Hepatocyte (in vitro differentiated cells): Measurements from ENCODE around the gene NDST1. TPM values are rescaled to one million over a fixed set of nuclear protein-coding genes. Genes with fewer than 3 reads are reported as not detected.

ENCODE experiments used
- DNase-seq: peaks from one replicate; pipeline ENCODE4 v3.0.0-alpha.2; 2016; ENCODE audit warnings: low spot score
- H2AFZ ChIP-seq: fragments of 200-600 bp; sonication (generic); 2 replicates; pipeline ENCODE4 v1.6.0; 2016; ENCODE audit warnings: antibody characterized with exemption, mild to moderate bottlenecking
- H3K27ac ChIP-seq: fragments of 200-600 bp; sonication (generic); 2 replicates; pipeline ENCODE4 v1.5.1; 2016; ENCODE audit warnings: mild to moderate bottlenecking
- H3K27me3 ChIP-seq: fragments of 200-600 bp; sonication (generic); 2 replicates; pipeline ENCODE4 v1.6.1; 2016
- H3K36me3 ChIP-seq: fragments of 200-600 bp; sonication (generic); replicated peaks from 2 replicates; pipeline ENCODE4 v1.5.1; 2016; ENCODE audit warnings: low read depth; ENCODE audit not compliant: insufficient read depth
- H3K4me1 ChIP-seq: fragments of 200-600 bp; sonication (generic); 2 replicates; pipeline ENCODE4 v1.5.1; 2016; ENCODE audit warnings: mild to moderate bottlenecking, moderate library complexity; ENCODE audit not compliant: insufficient read depth
- H3K4me2 ChIP-seq: fragments of 200-600 bp; sonication (generic); 2 replicates; pipeline ENCODE4 v1.6.0; 2016
- H3K4me3 ChIP-seq: fragments of 200-600 bp; sonication (generic); 2 replicates; pipeline ENCODE4 v1.5.1; 2016; ENCODE audit warnings: mild to moderate bottlenecking
- H3K79me2 ChIP-seq: fragments of 200-600 bp; sonication (generic); 2 replicates; pipeline ENCODE4 v1.6.0; 2017; ENCODE audit warnings: mild to moderate bottlenecking
- H3K9me2 ChIP-seq: fragments of 200-600 bp; sonication (generic); replicated peaks from 2 replicates; pipeline ENCODE4 v1.6.0; 2017; ENCODE audit warnings: mild to moderate bottlenecking; ENCODE audit not compliant: insufficient read depth
- H3K9me3 ChIP-seq: fragments of 200-600 bp; sonication (generic); 2 replicates; pipeline ENCODE4 v1.5.1; 2016; ENCODE audit warnings: low read depth, mild to moderate bottlenecking
- H4K20me1 ChIP-seq: fragments of 200-600 bp; sonication (generic); 2 replicates; pipeline ENCODE4 v1.6.0; 2016; ENCODE audit warnings: mild to moderate bottlenecking; ENCODE audit not compliant: insufficient read depth, poor library complexity, severe bottlenecking
- CTCF ChIP-seq: fragments of 200-600 bp; sonication (generic); IDR thresholded peaks from 2 replicates; pipeline ENCODE4 v1.5.1; 2016; ENCODE audit warnings: antibody characterized with exemption, mild to moderate bottlenecking; ENCODE audit not compliant: poor library complexity
- EZH2 ChIP-seq: fragments of 200-600 bp; sonication (generic); IDR thresholded peaks from 2 replicates; pipeline ENCODE4 v1.6.1; 2016; ENCODE audit warnings: antibody characterized with exemption, mild to moderate bottlenecking, borderline replicate concordance
- EZH2phosphoT487 ChIP-seq: fragments of 200-600 bp; sonication (generic); IDR thresholded peaks from one replicate; pipeline ENCODE4 v1.6.1; 2018; ENCODE audit warnings: antibody characterized with exemption, mild to moderate bottlenecking, low read depth, moderate library complexity; ENCODE audit not compliant: unreplicated experiment, severe bottlenecking
- WGBS: methylation state at CpG from one replicate; pipeline ENCODE4 v1.1.6; 2016; ENCODE audit warnings: low lambda C conversion rate; ENCODE audit errors: missing lambda C conversion rate; 5-methylcytosine and 5-hydroxymethylcytosine counted together
- polyA plus RNA-seq: library from polyadenylated mRNA; unstranded; fragments of >200 nt; fragmentation: Nextera tagmentation; extraction: Ambion mirVana; gene quantifications from 2 replicates; pipeline ENCODE4 v1.2.1, GENCODE V29; 2016
- total RNA-seq: library from RNA; depleted of rRNA; stranded (reverse); fragments of >200 nt; gene quantifications from 2 replicates; pipeline ENCODE4 v1.2.3, GENCODE V29; 2014

NDST1 gene
- total and polyA plus RNA-seq, 2 experiments from 2014 or later = 42.5 to 85.1 TPM

GRCh38 chr5:150553911-150554310 lies 46.0 kb downstream of the NDST1 start:
- H3K4me1 ChIP-seq = no peaks in the 10 kb centered on the region
- no peaks in the 10 kb centered on the region for H4K20me1 ChIP-seq
- TF ChIP-seq CTCF = no peak
- no peak for TF ChIP-seq EZH2
- no peak for TF ChIP-seq EZH2phosphoT487
- no peak overlapping the region for H2AFZ ChIP-seq
- 95% methylated on average over 8 of the region's 8 CpGs for WGBS
- H3K36me3 ChIP-seq = no peaks in the 10 kb centered on the region
- H3K27me3 ChIP-seq = no peaks in the 10 kb centered on the region
- no peaks in the 10 kb centered on the region for H3K9me2 ChIP-seq
- no peaks in the 10 kb centered on the region for H3K9me3 ChIP-seq
- DNase-seq = no peak
- no peaks in the 10 kb centered on the region for H3K79me2 ChIP-seq
- no peak overlapping the region for H3K4me3 ChIP-seq
- H3K4me2 ChIP-seq = no peak overlapping the region
- H3K27ac ChIP-seq = no peak overlapping the region

- no peaks in the 10 kb centered on the region for H3K79me2 ChIP-seq
- H3K4me3 ChIP-seq = no peak overlapping the region
- H3K36me3 ChIP-seq = no peaks in the 10 kb centered on the region
- H3K4me1 ChIP-seq = no peaks in the 10 kb centered on the region
- H2AFZ ChIP-seq = no peak overlapping the region
- H3K4me2 ChIP-seq = no peak overlapping the region
- no peak overlapping the region for H3K27ac ChIP-seq
- DNase-seq = no peak
- no peak for TF ChIP-seq CTCF
- no peak for TF ChIP-seq EZH2phosphoT487
- TF ChIP-seq EZH2 = no peak
- H3K27me3 ChIP-seq = no peaks in the 10 kb centered on the region
- 95% methylated on average over 8 of the region's 8 CpGs for WGBS
- no peaks in the 10 kb centered on the region for H4K20me1 ChIP-seq
- no peaks in the 10 kb centered on the region for H3K9me2 ChIP-seq
- H3K9me3 ChIP-seq = no peaks in the 10 kb centered on the region
These were observed 46.9 kb downstream of the NDST1 start for GRCh38 chr5:150554857-150555256.

GRCh38 chr5:150556106-150556505 lies 48.2 kb downstream of the NDST1 start:
- TF ChIP-seq CTCF (no peak), EZH2 (no peak), EZH2phosphoT487 (no peak)

GRCh38 chr5:150556859-150557508 lies 49.1 kb downstream of the NDST1 start:
- H3K27ac ChIP-seq = no peak overlapping the region
- 89% methylated on average over 7 of the region's 7 CpGs for WGBS
- no peaks in the 10 kb centered on the region for H3K79me2 ChIP-seq
- no peak for TF ChIP-seq EZH2
- TF ChIP-seq CTCF = no peak
- TF ChIP-seq EZH2phosphoT487 = no peak
- no peak for DNase-seq
- no peaks in the 10 kb centered on the region for H4K20me1 ChIP-seq
- H3K36me3 ChIP-seq = no peaks in the 10 kb centered on the region
- H3K9me3 ChIP-seq = no peaks in the 10 kb centered on the region
- peaks cover 13% of the 10 kb centered on the region for H3K4me1 ChIP-seq
- H3K9me2 ChIP-seq = no peaks in the 10 kb centered on the region
- H2AFZ ChIP-seq = no peak overlapping the region
- H3K4me3 ChIP-seq = no peak overlapping the region
- H3K27me3 ChIP-seq = no peaks in the 10 kb centered on the region
- H3K4me2 ChIP-seq = no peak overlapping the region

More at GRCh38 chr5:150556106-150556505, 48.2 kb downstream of the NDST1 start:
- no peak overlapping the region for H2AFZ ChIP-seq
- H3K36me3 ChIP-seq = no peaks in the 10 kb centered on the region
- peaks cover 5% of the 10 kb centered on the region for H3K4me1 ChIP-seq
- no peaks in the 10 kb centered on the region for H4K20me1 ChIP-seq
- H3K9me2 ChIP-seq = no peaks in the 10 kb centered on the region
- no peaks in the 10 kb centered on the region for H3K79me2 ChIP-seq
- 95% methylated on average over 3 of the region's 3 CpGs for WGBS
- H3K4me3 ChIP-seq = no peak overlapping the region
- no peak for DNase-seq
- no peaks in the 10 kb centered on the region for H3K27me3 ChIP-seq
- no peak overlapping the region for H3K4me2 ChIP-seq
- H3K9me3 ChIP-seq = no peaks in the 10 kb centered on the region
- H3K27ac ChIP-seq = no peak overlapping the region
